ENCODE results near the gene TMEM108. TPM values are rescaled to one million over a fixed set of nuclear protein-coding genes. Genes with fewer than 3 reads are reported as not detected.

Gene TMEM108
- total and polyA plus RNA-seq, 2 donors (not counting 1 experiment from before 2014, with no cell fraction given) = 0.10 to 0.17 TPM

DNA sequence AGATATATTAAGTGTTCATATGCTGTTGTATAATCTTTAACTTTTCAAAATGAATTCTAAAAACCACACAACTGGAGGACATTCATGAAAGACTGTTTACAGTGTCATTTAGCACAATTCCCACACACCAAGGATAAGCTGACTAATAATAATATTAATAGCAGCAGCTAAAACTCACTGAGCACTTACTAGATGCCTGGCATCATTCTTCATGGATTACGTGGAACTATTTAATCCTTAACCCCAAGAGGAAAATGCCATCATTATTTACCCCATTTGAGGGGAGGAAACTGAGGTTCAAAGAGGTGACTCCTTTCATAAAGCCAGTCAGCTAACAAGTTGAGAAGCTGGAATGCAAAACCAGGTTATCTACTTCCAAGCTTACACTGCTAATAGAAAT lies 77.0 kb downstream of the TMEM108 start:
- H3K4me2 ChIP-seq (ENCODE audit: extremely low read depth, insufficient read depth, low read length) = no peak overlapping the region
- H3K27ac ChIP-seq (ENCODE audit: insufficient read depth, low read length) = no peak overlapping the region
- no peaks in the 10 kb centered on the region for H3K36me3 ChIP-seq (ENCODE audit: control insufficient read depth, insufficient read depth, low read length)
- H3K9me3 ChIP-seq (ENCODE audit: control insufficient read depth, insufficient read depth, low read depth, low read length) = no peaks in the 10 kb centered on the region
- H3K9ac ChIP-seq (ENCODE audit: insufficient read depth, low read length) = no peak overlapping the region
- H3K79me2 ChIP-seq (ENCODE audit: control insufficient read depth, insufficient read depth, low read length) = no peaks in the 10 kb centered on the region
- no peaks in the 10 kb centered on the region for H3K27me3 ChIP-seq (ENCODE audit: control insufficient read depth, insufficient read depth, low read length)
- no peaks in the 10 kb centered on the region for H3K4me1 ChIP-seq (ENCODE audit: control insufficient read depth, extremely low read depth, insufficient read depth, low read length)
- TF ChIP-seq, protein P1, sequence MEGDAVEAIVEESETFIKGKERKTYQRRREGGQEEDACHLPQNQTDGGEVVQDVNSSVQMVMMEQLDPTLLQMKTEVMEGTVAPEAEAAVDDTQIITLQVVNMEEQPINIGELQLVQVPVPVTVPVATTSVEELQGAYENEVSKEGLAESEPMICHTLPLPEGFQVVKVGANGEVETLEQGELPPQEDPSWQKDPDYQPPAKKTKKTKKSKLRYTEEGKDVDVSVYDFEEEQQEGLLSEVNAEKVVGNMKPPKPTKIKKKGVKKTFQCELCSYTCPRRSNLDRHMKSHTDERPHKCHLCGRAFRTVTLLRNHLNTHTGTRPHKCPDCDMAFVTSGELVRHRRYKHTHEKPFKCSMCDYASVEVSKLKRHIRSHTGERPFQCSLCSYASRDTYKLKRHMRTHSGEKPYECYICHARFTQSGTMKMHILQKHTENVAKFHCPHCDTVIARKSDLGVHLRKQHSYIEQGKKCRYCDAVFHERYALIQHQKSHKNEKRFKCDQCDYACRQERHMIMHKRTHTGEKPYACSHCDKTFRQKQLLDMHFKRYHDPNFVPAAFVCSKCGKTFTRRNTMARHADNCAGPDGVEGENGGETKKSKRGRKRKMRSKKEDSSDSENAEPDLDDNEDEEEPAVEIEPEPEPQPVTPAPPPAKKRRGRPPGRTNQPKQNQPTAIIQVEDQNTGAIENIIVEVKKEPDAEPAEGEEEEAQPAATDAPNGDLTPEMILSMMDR (conservative IDR thresholded peaks at IDR 0.05 in 1 of 2, IDR thresholded peaks at IDR 0.05 in 1 of 2; ENCODE audit: low read depth in 1 of 2, low read length in 2 of 2) = no peak
- TF ChIP-seq EZH2 (IDR thresholded peaks at IDR 0.05; ENCODE audit: low read length, missing control alignments) = no peak
- H4K20me1 ChIP-seq (ENCODE audit: control insufficient read depth, extremely low read depth, insufficient read depth, low read length) = no peaks in the 10 kb centered on the region
- no peak overlapping the region for H2AFZ ChIP-seq (ENCODE audit: low read length)
- no peak overlapping the region for H3K4me3 ChIP-seq (replicated peaks in 1 of 4; ENCODE audit: control extremely low read depth in 1 of 4, insufficient read depth in 1 of 4, low read depth in 3 of 4, low read length in 4 of 4)
- peak in 1 of 2 donors; percentile 44 for DNase-seq (ENCODE audit: low read depth in 2 of 2)

DNA sequence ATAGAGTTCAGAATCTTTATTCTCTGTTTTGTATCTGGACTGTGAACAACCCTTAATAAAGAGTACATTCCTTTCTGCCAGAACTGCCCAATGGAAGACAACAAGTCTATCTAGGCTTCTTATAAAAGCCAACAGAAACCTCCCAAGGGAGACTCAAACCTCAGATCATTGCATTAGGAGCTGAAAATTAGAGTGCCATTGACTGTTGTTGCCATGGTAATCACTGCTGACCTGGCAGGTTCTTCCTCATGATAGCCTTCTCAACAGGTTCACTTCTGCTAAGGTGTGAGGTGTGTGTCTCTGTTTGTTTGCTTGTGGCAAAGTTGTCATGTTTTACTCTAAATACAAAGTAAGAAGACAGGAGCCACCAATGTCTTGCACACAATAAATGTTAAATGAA lies 79.2 kb downstream of the TMEM108 start:
- no peak overlapping the region for H3K27ac ChIP-seq (ENCODE audit: insufficient read depth, low read length)
- no peaks in the 10 kb centered on the region for H3K9me3 ChIP-seq (ENCODE audit: control insufficient read depth, insufficient read depth, low read depth, low read length)
- H3K9ac ChIP-seq (ENCODE audit: insufficient read depth, low read length) = no peak overlapping the region
- H2AFZ ChIP-seq (ENCODE audit: low read length) = no peak overlapping the region
- TF ChIP-seq, protein P1 (conservative IDR thresholded peaks at IDR 0.05 in 1 of 2, IDR thresholded peaks at IDR 0.05 in 1 of 2; ENCODE audit: low read depth in 1 of 2, low read length in 2 of 2) = no peak
- TF ChIP-seq EZH2 (IDR thresholded peaks at IDR 0.05; ENCODE audit: low read length, missing control alignments) = no peak
- H3K4me2 ChIP-seq (ENCODE audit: extremely low read depth, insufficient read depth, low read length) = no peak overlapping the region
- H3K4me3 ChIP-seq (replicated peaks in 1 of 4; ENCODE audit: control extremely low read depth in 1 of 4, insufficient read depth in 1 of 4, low read depth in 3 of 4, low read length in 4 of 4) = no peak overlapping the region
- no peaks in the 10 kb centered on the region for H3K36me3 ChIP-seq (ENCODE audit: control insufficient read depth, insufficient read depth, low read length)
- no peaks in the 10 kb centered on the region for H3K4me1 ChIP-seq (ENCODE audit: control insufficient read depth, extremely low read depth, insufficient read depth, low read length)
- no peaks in the 10 kb centered on the region for H3K79me2 ChIP-seq (ENCODE audit: control insufficient read depth, insufficient read depth, low read length)
- DNase-seq (ENCODE audit: low read depth in 2 of 2) = no peak
- H4K20me1 ChIP-seq (ENCODE audit: control insufficient read depth, extremely low read depth, insufficient read depth, low read length) = no peaks in the 10 kb centered on the region
- H3K27me3 ChIP-seq (ENCODE audit: control insufficient read depth, insufficient read depth, low read length) = no peaks in the 10 kb centered on the region

DNA sequence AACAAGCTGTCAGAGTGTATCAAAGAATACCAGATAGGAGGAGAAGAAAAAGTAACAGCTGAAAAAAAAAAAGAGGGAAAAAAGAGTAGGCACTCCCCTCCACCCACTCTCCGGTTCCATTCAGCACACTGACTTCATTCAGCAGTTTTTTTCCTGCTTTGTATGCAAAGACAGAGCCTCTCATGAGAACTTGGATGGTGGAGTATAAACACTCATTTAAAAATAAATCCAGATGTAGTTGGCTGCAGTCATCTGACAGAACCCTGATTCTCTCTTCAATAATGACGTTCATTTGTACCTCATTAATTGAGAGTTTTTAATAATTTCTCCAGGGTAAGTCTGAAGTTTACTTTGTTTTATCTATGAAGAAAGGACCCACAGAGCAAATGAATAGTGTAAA lies 81.0 kb downstream of the TMEM108 start:
- no peak overlapping the region for H3K27ac ChIP-seq (ENCODE audit: insufficient read depth, low read length)
- H3K9me3 ChIP-seq (ENCODE audit: control insufficient read depth, insufficient read depth, low read depth, low read length) = no peaks in the 10 kb centered on the region
- DNase-seq (ENCODE audit: low read depth in 2 of 2) = peak in 1 of 2 donors; percentile 45
- no peak overlapping the region for H2AFZ ChIP-seq (ENCODE audit: low read length)
- TF ChIP-seq EZH2 (IDR thresholded peaks at IDR 0.05; ENCODE audit: low read length, missing control alignments) = no peak
- TF ChIP-seq, protein P1 (conservative IDR thresholded peaks at IDR 0.05 in 1 of 2, IDR thresholded peaks at IDR 0.05 in 1 of 2; ENCODE audit: low read depth in 1 of 2, low read length in 2 of 2) = no peak
- H4K20me1 ChIP-seq (ENCODE audit: control insufficient read depth, extremely low read depth, insufficient read depth, low read length) = no peaks in the 10 kb centered on the region
- H3K4me2 ChIP-seq (ENCODE audit: extremely low read depth, insufficient read depth, low read length) = no peak overlapping the region
- H3K79me2 ChIP-seq (ENCODE audit: control insufficient read depth, insufficient read depth, low read length) = no peaks in the 10 kb centered on the region
- no peaks in the 10 kb centered on the region for H3K4me1 ChIP-seq (ENCODE audit: control insufficient read depth, extremely low read depth, insufficient read depth, low read length)
- H3K27me3 ChIP-seq (ENCODE audit: control insufficient read depth, insufficient read depth, low read length) = no peaks in the 10 kb centered on the region
- H3K9ac ChIP-seq (ENCODE audit: insufficient read depth, low read length) = no peak overlapping the region
- no peak overlapping the region for H3K4me3 ChIP-seq (replicated peaks in 1 of 4; ENCODE audit: control extremely low read depth in 1 of 4, insufficient read depth in 1 of 4, low read depth in 3 of 4, low read length in 4 of 4)
- H3K36me3 ChIP-seq (ENCODE audit: control insufficient read depth, insufficient read depth, low read length) = no peaks in the 10 kb centered on the region
